Epithelial cell of umbilical artery (primary cell): ENCODE measurements around the gene KIF1B. TPM values are rescaled to one million over a fixed set of nuclear protein-coding genes. Genes with fewer than 3 reads are reported as not detected.

Experiments
- total RNA-seq: library from RNA; depleted of rRNA; stranded (reverse); fragments of >200 nt; gene quantifications from 2 replicates; pipeline ENCODE4 v1.2.3, GENCODE V29; 2014

The KIF1B gene
- 24.4 and 33.3 TPM in 2 replicates for total RNA-seq

DNA sequence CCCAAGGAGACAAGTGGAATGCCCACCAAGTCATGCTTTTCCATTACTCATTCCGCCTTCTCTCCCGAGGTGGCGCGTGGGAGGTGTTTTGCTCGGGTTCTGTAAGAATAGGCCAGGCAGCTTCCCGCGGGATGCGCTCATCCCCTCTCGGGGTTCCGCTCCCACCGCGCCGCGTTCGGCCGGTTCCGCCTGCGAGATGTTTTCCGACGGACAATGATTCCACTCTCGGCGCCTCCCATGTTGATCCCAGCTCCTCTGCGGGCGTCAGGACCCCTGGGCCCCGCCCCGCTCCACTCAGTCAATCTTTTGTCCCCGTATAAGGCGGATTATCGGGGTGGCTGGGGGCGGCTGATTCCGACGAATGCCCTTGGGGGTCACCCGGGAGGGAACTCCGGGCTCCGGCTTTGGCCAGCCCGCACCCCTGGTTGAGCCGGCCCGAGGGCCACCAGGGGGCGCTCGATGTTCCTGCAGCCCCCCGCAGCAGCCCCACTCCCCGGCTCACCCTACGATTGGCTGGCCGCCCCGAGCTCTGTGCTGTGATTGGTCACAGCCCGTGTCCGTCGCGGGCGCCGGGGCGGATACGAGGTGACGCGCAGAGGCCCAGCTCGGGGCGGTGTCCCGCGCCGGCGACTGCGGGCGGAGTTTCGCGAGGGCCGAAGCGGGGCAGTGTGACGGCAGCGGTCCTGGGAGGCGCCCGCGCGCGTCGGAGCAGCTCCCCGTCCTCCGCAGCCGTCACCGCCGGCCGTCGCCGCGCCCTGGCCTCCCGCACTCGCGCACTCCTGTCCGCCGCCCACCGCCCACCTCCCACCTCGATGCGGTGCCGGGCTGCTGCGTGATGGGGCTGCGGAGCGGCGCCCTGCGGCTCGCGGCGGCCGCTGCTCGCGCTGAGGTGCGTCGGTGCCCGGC lies at the start of gene KIF1B:
TSS of gene KIF1B (plus strand) at position 666 of the 906 bp plus-strand sequence. CDS start 21,759 bp downstream, outside the sequence.

DNA sequence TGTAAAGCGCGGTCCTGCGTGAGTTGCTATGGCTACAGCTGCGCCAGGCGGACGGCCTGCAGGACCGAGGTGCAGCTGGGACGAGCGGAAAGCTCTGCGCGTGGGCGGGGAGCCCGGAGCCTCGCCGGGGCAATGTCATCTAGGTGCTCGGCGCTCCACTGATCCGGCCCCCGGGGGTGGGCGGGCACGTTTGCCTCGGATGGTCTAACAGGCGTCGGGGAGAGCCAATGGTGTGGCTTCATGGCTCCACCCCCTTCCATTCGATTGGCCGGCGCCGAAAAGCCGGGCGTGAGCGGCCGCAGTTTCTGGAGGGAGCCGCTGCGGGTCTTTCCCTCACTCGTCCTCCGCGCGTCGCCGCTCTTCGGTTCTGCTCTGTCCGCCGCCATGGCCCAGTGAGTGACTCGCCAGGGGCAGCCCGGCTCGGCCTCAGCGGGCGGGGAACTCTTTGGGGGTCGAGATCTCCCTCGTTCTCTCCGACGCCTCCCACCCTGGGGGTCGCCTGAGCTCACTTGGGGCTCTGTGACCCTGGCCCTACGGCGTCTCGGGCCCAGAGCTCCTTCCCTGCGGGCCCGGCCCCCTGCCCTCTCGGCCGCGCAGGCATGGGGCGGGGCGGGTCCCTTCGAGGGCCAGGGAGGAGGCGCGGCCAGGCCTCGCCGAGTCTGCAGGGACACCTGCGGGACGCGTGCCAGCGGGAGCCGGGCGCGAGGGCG lies 188.5 kb downstream of the KIF1B start, which contains the start of gene PGD:
TSS of gene PGD (plus strand) at position 331 of the 710 bp plus-strand sequence. CDS start at position 385, 54 bp downstream.

DNA sequence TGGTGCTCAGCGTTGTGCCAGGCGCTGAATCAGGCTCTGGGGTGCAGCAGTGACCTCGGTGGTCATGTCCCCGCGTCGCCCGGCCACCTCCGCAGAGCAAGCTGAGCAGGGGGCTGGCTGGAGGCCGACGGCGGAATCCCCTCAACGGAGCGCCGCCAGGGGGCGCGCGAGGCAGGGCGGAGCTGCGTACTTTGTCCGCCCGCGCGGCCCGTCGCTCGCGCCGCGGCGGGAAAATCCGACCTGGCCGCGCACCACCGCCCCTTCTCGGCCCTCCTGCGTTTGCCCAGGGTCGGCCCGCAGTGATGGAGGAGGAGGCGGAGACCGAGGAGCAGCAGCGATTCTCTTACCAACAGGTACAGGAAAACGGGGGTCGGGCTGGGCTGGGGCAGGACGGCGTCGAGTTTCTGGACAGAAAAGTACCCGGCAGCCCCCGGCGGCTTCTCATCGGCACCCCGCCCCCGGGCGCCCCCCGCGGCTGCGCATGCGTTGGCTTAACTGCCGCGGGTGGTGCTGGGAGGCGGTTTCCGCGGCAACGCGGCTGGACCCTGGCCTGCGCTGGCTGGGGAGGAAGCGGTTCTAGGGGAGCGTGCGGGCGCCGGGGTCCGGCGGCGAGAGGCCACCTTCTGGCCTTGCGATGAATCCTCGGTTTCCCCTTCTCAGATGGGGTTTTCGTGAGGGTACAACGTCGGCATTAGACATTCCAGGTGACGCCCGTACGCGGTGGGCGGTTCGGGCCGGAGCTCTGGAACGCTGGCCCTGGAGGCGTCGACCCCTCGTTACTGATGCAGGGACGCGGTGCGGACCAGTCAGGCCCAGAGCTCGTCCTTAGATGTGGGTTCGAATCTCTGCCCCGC lies 220.1 kb downstream of the KIF1B start, which contains the start of gene CENPS:
TSS of gene CENPS (plus strand) at position 218 of the 854 bp plus-strand sequence. CDS start at position 303, 85 bp downstream.

Other genes starting within 250 kb of the KIF1B start
- not detected in 2 replicates for gene RBP7, start 213.3 kb upstream of the KIF1B start, total RNA-seq
- gene UBE4B, start 177.6 kb upstream of the KIF1B start, total RNA-seq = 14.3 and 18.8 TPM in 2 replicates
- 117 and 158 TPM in 2 replicates for gene PGD, start 188.5 kb downstream of the KIF1B start, total RNA-seq
- gene CENPS, start 219.9 kb downstream of the KIF1B start, total RNA-seq = 11.7 and 13.3 TPM in 2 replicates
- gene CORT, start 239.5 kb downstream of the KIF1B start, total RNA-seq = not detected in 2 replicates